Cardiac fibroblast (primary cell): ENCODE measurements around the gene DDR1.
"Not testable (repeated sequence)": the region's sequence is repeated elsewhere in the genome, so short reads cannot be mapped to it uniquely, and the experiment has no call there.

Experiments
- DNase-seq, 2 donors: peaks; one replicate each; pipeline versions ENCODE4 v3.0.0 to v3.0.0-alpha.2; 2010; ENCODE audit warnings: low read depth in 2 of 2
- H3K4me3 ChIP-seq, 2 donors: replicated peaks in 1 of 2; 1 replicate in 1 of 2; 2 replicates in 1 of 2; pipeline ENCODE4 v1.5.1; 2011; ENCODE audit warnings: low read depth in 2 of 2, low read length in 2 of 2, mild to moderate bottlenecking in 2 of 2, moderate library complexity in 1 of 2
- CTCF ChIP-seq: IDR thresholded peaks from one replicate; pipeline ENCODE4 v1.5.1; 2011; ENCODE audit warnings: low read depth, mild to moderate bottlenecking, low read length, inconsistent platforms

The DDR1 gene

GRCh38 chr6:30870546-30870945, 13.8 kb upstream of the DDR1 start:
- TF ChIP-seq CTCF, result no peak
- H3K4me3 ChIP-seq, result no peak overlapping the region
- no peak for DNase-seq

DNA sequence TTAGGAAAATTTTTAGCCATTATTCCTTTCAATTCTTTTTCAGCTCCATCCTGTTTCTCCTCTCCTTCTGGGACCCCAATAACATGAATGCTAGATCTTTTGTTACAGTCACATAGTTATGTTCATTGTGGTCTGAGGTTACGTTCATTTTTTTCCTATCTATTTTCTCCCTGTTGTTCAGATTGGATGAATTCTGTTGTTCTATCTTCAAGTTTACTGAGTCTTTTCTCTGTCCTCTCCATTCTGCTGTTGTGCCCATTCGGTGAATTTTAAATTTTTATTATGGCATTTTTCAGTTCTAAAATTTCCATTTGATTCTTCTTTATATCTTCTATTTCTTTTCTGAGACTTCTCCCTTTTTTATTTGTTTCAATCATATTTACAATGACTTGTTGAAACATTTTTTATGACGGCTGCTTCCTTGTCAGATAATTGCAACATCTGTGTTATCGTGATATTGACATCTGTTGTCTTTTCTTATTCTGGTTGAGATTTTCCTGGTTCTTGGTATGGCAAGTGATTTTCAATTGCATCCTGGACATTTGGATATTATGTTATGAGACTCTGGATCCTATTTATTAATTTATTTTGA, 12.6 kb upstream of the DDR1 start:
- no peak for DNase-seq
- no peak overlapping the region for H3K4me3 ChIP-seq
- TF ChIP-seq CTCF, result no peak

GRCh38 chr6:30873137-30873640, 11.1 kb upstream of the DDR1 start:
- H3K4me3 ChIP-seq, result no peak overlapping the region
- no peak for DNase-seq
- no peak for TF ChIP-seq CTCF

GRCh38 chr6:30873795-30874194, 10.5 kb upstream of the DDR1 start:
- DNase-seq, H3K4me3 ChIP-seq: not testable (repeated sequence)

- no peak for DNase-seq
- no peak overlapping the region for H3K4me3 ChIP-seq
- TF ChIP-seq CTCF, result no peak
These were observed 8.9 kb upstream of the DDR1 start for GRCh38 chr6:30875244-30876038.

DNA sequence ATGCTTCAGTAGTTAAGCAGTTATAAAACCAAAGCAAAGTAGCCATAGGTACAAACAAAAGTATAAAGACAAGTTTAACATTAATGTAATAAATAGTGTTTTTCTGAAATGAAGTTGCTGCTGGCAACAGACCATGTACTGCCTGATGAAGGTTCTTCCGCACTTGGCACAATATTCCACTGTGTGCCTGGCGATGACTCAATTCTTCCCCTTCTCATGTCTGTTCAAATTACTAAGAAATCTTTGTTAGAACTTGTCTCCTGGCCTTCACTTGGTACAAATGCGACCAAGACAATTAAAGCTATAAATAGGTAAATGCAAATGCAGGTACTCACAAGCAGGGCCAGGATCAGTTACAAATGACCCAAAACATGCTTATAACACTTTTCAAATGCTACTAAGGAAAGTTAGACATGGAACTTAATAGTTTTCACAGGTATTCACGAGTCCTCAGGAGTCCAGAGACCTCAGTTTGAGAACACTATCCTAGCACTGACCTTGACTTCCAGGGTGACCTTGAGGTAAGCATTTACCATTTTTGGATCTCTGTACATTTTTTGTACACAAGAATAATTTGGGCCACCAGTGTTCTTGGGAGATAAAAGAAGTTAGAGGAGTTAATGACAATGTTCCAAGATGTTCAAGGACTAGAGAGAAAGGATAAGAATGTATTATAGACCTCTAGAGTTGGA, 8.1 kb upstream of the DDR1 start:
- DNase-seq, result peak; percentile 87 to 94

More for the DNA sequence above, 8.1 kb upstream of the DDR1 start:
- H3K4me3 ChIP-seq, result no peak overlapping the region
- TF ChIP-seq CTCF, result no peak
